Osteoblast (primary cell): ENCODE data around the gene COMMD10. TPM values are rescaled to one million over a fixed set of nuclear protein-coding genes. Genes with fewer than 3 reads are reported as not detected.

Source experiments
- DNase-seq: peaks from one replicate; pipeline ENCODE4 v3.0.0; 2011; ENCODE audit warnings: low spot score, mixed read lengths; ENCODE audit not compliant: insufficient read length; ENCODE audit errors: missing footprints
- H2AFZ ChIP-seq: 2 replicates; pipeline ENCODE4 v1.6.0; 2011; ENCODE audit warnings: mild to moderate bottlenecking, low read length
- H3K27ac ChIP-seq: 2 replicates; pipeline ENCODE4 v1.5.1; 2011; ENCODE audit warnings: mild to moderate bottlenecking, low read depth, low read length, moderate library complexity
- H3K27me3 ChIP-seq: 2 replicates; pipeline ENCODE4 v1.6.0; 2012; ENCODE audit warnings: mild to moderate bottlenecking, control low read depth, inconsistent platforms, low read length, moderate library complexity; ENCODE audit not compliant: insufficient read depth
- H3K36me3 ChIP-seq: 2 replicates; pipeline ENCODE4 v1.5.1; 2011; ENCODE audit warnings: mild to moderate bottlenecking, low read length, control low read depth, moderate library complexity; ENCODE audit not compliant: insufficient read depth
- H3K4me1 ChIP-seq: 2 replicates; pipeline ENCODE4 v1.5.1; 2011; ENCODE audit warnings: mild to moderate bottlenecking, low read length, control low read depth, moderate library complexity; ENCODE audit not compliant: insufficient read depth
- H3K4me2 ChIP-seq: 2 replicates; pipeline ENCODE4 v1.6.0; 2011; ENCODE audit warnings: mild to moderate bottlenecking, low read length; ENCODE audit not compliant: insufficient read depth
- H3K4me3 ChIP-seq: fragments of 200-600 bp; sonication (generic); 3 replicates; pipeline ENCODE4 v1.5.1; 2012; ENCODE audit warnings: mild to moderate bottlenecking, low read length, inconsistent platforms; ENCODE audit not compliant: insufficient read depth
- H3K79me2 ChIP-seq: 2 replicates; pipeline ENCODE4 v1.6.0; 2012; ENCODE audit warnings: mild to moderate bottlenecking, low read length, control low read depth, inconsistent platforms; ENCODE audit not compliant: insufficient read depth
- H3K9me3 ChIP-seq: 2 replicates; pipeline ENCODE4 v1.5.1; 2011; ENCODE audit warnings: low read depth, low read length, control low read depth
- H4K20me1 ChIP-seq: 2 replicates; pipeline ENCODE4 v1.6.0; 2012; ENCODE audit warnings: mild to moderate bottlenecking, low read length, control low read depth; ENCODE audit not compliant: insufficient read depth
- total RNA-seq: library from RNA; depleted of rRNA; stranded (reverse); fragments of >200 nt; gene quantifications from 2 replicates; pipeline ENCODE4 v1.2.3, GENCODE V29; 2012
- TF ChIP-seq, protein P1 (sequence below): IDR thresholded peaks from 2 replicates; pipeline ENCODE4 v1.5.1; 2011; ENCODE audit warnings: mild to moderate bottlenecking, low read depth, low read length, moderate library complexity; ENCODE audit errors: extremely low read depth

The COMMD10 gene
- total RNA-seq, 1 donor, result 29.7 TPM

DNA sequence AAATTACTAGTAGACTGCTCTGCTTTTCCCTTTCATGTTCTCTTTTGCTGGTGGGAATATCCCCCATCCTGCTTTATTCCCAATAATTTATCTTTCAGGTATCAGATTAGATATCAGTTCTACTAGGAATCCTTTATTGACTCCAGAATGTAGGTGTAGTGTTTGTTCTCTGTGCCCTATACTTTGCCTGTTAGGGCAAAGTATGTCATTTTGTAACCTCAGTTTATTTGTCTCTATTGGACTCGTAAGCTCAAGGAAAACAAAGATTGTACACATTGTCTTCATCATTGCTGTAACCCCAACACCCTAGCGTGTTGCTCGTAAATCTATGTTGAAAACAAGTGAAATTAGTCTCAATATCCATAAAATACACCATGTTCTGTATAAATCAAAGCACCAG is 190.5 kb downstream of the COMMD10 start:
- Histone ChIP-seq H3K4me1 (no peaks in the 10 kb centered on the region), H2AFZ (no peak overlapping the region), H3K36me3 (no peaks in the 10 kb centered on the region), H3K4me2 (no peak overlapping the region), H3K79me2 (no peaks in the 10 kb centered on the region), H3K27ac (no peak overlapping the region), H4K20me1 (no peaks in the 10 kb centered on the region), H3K4me3 (no peak overlapping the region), H3K9me3 (no peaks in the 10 kb centered on the region), H3K27me3 (no peaks in the 10 kb centered on the region)
- TF ChIP-seq, protein P1, sequence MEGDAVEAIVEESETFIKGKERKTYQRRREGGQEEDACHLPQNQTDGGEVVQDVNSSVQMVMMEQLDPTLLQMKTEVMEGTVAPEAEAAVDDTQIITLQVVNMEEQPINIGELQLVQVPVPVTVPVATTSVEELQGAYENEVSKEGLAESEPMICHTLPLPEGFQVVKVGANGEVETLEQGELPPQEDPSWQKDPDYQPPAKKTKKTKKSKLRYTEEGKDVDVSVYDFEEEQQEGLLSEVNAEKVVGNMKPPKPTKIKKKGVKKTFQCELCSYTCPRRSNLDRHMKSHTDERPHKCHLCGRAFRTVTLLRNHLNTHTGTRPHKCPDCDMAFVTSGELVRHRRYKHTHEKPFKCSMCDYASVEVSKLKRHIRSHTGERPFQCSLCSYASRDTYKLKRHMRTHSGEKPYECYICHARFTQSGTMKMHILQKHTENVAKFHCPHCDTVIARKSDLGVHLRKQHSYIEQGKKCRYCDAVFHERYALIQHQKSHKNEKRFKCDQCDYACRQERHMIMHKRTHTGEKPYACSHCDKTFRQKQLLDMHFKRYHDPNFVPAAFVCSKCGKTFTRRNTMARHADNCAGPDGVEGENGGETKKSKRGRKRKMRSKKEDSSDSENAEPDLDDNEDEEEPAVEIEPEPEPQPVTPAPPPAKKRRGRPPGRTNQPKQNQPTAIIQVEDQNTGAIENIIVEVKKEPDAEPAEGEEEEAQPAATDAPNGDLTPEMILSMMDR, result no peak
- no peak for DNase-seq

DNA sequence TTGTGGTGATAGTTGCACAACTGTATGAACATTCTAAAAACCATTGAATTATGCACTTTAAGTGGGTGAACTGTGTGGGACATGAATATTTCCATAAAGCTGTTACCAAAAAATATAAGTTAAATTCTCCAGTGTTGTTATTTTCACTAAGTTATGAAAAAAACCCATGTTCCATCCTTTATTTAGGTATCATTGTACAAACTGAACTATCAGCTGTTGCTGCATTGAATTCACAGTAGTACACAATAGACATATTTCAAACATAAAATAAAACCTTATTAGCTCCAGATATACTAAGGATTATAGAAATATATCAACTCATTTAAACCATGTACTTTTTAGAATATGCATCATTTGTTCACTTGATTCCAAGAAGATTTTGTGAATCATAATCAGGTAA is 192.1 kb downstream of the COMMD10 start:
- Histone ChIP-seq H2AFZ (no peak overlapping the region), H3K27ac (no peak overlapping the region), H4K20me1 (no peaks in the 10 kb centered on the region), H3K4me3 (no peak overlapping the region), H3K9me3 (no peaks in the 10 kb centered on the region), H3K79me2 (no peaks in the 10 kb centered on the region), H3K4me1 (no peaks in the 10 kb centered on the region), H3K27me3 (no peaks in the 10 kb centered on the region), H3K36me3 (no peaks in the 10 kb centered on the region), H3K4me2 (no peak overlapping the region)
- no peak for DNase-seq
- TF ChIP-seq, protein P1, result no peak

DNA sequence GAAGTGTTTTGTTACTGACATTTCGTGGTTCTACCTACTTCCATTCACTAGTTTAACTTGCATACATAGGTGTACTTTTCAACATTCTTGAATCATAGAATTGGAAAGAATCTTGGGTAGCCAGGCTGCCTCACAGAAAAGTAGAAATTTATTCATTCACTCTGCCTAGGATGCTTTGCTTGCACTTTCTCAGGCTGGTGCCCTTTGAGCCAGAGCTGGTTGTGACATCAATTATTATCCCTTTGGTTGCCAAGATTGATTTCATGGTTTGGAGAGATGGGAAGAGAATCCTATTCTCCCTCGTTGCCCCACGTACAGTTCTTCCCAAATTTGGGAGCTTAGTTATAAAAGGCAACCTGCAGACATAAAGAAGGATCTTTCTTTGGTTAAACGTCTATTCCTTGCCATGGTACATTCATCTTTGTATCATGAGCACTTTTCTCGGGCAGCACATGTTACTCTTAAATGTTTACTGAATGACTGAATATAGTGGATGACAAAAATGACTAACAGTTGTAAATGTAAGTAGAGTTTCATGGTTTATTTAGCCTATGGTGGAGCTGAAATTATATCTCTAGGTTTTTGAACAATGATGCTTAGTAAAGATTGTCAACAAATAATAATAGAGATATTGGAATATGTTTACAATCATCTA is 195.5 kb downstream of the COMMD10 start:
- Histone ChIP-seq H3K4me1 (no peaks in the 10 kb centered on the region), H3K27me3 (no peaks in the 10 kb centered on the region), H4K20me1 (no peaks in the 10 kb centered on the region), H3K9me3 (no peaks in the 10 kb centered on the region), H3K36me3 (no peaks in the 10 kb centered on the region), H3K27ac (no peak overlapping the region), H3K79me2 (no peaks in the 10 kb centered on the region), H3K4me3 (no peak overlapping the region), H3K4me2 (no peak overlapping the region), H2AFZ (no peak overlapping the region)
- TF ChIP-seq, protein P1, result no peak
- DNase-seq, result no peak

DNA sequence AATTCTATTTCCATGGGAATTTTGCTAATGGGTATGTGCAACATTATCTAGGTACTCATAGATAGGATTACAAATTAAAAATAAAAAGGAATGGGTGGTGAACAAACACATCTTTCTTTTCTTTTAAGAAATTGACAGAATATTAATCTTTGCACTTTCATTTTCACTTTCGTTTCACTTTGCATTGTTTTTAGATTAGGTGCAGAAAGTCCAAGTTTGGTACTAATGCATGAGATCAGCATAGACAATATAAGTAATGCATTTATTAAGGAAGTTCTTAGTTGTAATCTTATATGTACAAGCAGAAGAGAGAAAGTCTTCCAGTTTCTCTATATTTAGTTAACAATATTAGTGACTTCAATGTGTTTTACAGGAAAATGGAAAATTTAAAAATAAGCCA is 196.5 kb downstream of the COMMD10 start:
- Histone ChIP-seq H4K20me1 (no peaks in the 10 kb centered on the region), H3K9me3 (no peaks in the 10 kb centered on the region), H3K36me3 (no peaks in the 10 kb centered on the region), H3K27me3 (no peaks in the 10 kb centered on the region), H3K4me3 (no peak overlapping the region), H2AFZ (no peak overlapping the region), H3K27ac (no peak overlapping the region), H3K4me2 (peak overlapping the region; percentile 2), H3K79me2 (no peaks in the 10 kb centered on the region), H3K4me1 (no peaks in the 10 kb centered on the region)
- TF ChIP-seq, protein P1, result no peak
- DNase-seq, result no peak
